Thymus (tissue), 11 donors: ENCODE data around the gene NR5A2. TPM values are rescaled to one million over a fixed set of nuclear protein-coding genes. Genes with fewer than 3 reads are reported as not detected.

Source experiments
- DNase-seq, 9 donors: peaks; one replicate each; pipeline ENCODE4 v3.0.0-alpha.2; 2013; ENCODE audit warnings: low spot score in 9 of 9, low read depth in 6 of 9, missing footprints in 1 of 9
- H3K27ac ChIP-seq, 2 donors: one replicate each; pipeline ENCODE4 v1.5.1; 2013; ENCODE audit warnings: control low read depth in 1 of 2, low read depth in 1 of 2, low read length in 1 of 2, mild to moderate bottlenecking in 1 of 2, moderate library complexity in 1 of 2
- H3K27me3 ChIP-seq, 2 donors: one replicate each; pipeline ENCODE4 v1.5.1; 2013; ENCODE audit warnings: low read length in 1 of 2; ENCODE audit not compliant: control insufficient read depth in 2 of 2, insufficient read depth in 1 of 2
- H3K36me3 ChIP-seq, 2 donors: one replicate each; pipeline ENCODE4 v1.5.1; 2013; ENCODE audit warnings: low read length in 1 of 2, mild to moderate bottlenecking in 1 of 2, moderate library complexity in 1 of 2; ENCODE audit not compliant: control insufficient read depth in 2 of 2, insufficient read depth in 2 of 2
- H3K4me1 ChIP-seq, 2 donors: one replicate each; pipeline ENCODE4 v1.5.1; 2013; ENCODE audit warnings: low read length in 2 of 2; ENCODE audit not compliant: control insufficient read depth in 2 of 2, insufficient read depth in 2 of 2
- H3K4me3 ChIP-seq, 2 donors: one replicate each; pipeline ENCODE4 v1.5.1; 2013; ENCODE audit warnings: low read length in 2 of 2, control low read depth in 1 of 2, mild to moderate bottlenecking in 1 of 2
- H3K9me3 ChIP-seq, 2 donors: one replicate each; pipeline ENCODE4 v1.5.1; 2013; ENCODE audit warnings: low read length in 1 of 2, mild to moderate bottlenecking in 1 of 2; ENCODE audit not compliant: control insufficient read depth in 2 of 2, insufficient read depth in 1 of 2
- WGBS: extraction: QIAGEN DNeasy Blood & Tissue Kit; methylation state at CpG from one replicate; pipeline ENCODE4 v1.1.7; 2013; 5-methylcytosine and 5-hydroxymethylcytosine counted together
- polyA plus RNA-seq: library from polyadenylated mRNA; stranded (reverse); fragments of 200-250 nt; gene quantifications from one replicate; pipeline ENCODE4 v1.2.3, GENCODE V29; 2013
- total RNA-seq: library from RNA; stranded (reverse); fragments of 120-200 nt; gene quantifications from one replicate; pipeline ENCODE4 v1.2.4, GENCODE V29; 2013
- donor health status: healthy.

NR5A2 gene
- total and polyA plus RNA-seq, 2 donors: 0.76 to 0.94 TPM

- WGBS: 83% methylated on average over 4 of the region's 4 CpGs
- no peak overlapping the region for H3K4me3 ChIP-seq
- no peak overlapping the region for H3K27ac ChIP-seq
- DNase-seq: no peak
- no peaks in the 10 kb centered on the region for H3K36me3 ChIP-seq
- H3K4me1 ChIP-seq: no peaks in the 10 kb centered on the region
- no peaks in the 10 kb centered on the region for H3K27me3 ChIP-seq
- H3K9me3 ChIP-seq: no peaks in the 10 kb centered on the region
Observed at GRCh38 chr1:200172311-200172710, 144.8 kb downstream of the NR5A2 start.

GRCh38 chr1:200173097-200173618, 145.6 kb downstream of the NR5A2 start:
- Histone ChIP-seq H3K4me1 (no peaks in the 10 kb centered on the region), H3K27me3 (no peaks in the 10 kb centered on the region), H3K9me3 (no peaks in the 10 kb centered on the region), H3K27ac (no peak overlapping the region), H3K36me3 (no peaks in the 10 kb centered on the region), H3K4me3 (no peak overlapping the region)
- WGBS: 71% methylated on average over 2 of the region's 2 CpGs
- DNase-seq: no peak

- 94% methylated on average over 5 of the region's 5 CpGs for WGBS
- no peak for DNase-seq
- Histone ChIP-seq H3K4me3 (no peak overlapping the region), H3K9me3 (peaks cover 0 to under 1% of the 10 kb centered on the region in 2 donors), H3K27ac (no peak overlapping the region), H3K36me3 (no peaks in the 10 kb centered on the region), H3K27me3 (no peaks in the 10 kb centered on the region), H3K4me1 (no peaks in the 10 kb centered on the region)
Observed at GRCh38 chr1:200174525-200175295, 147.2 kb downstream of the NR5A2 start.

- WGBS: 77% methylated on average over 7 of the region's 7 CpGs
- H3K9me3 ChIP-seq: peaks cover 0 to 1% of the 10 kb centered on the region in 2 donors
Observed at GRCh38 chr1:200176181-200176580, 148.7 kb downstream of the NR5A2 start.

GRCh38 chr1:200176798-200177197, 149.3 kb downstream of the NR5A2 start:
- Histone ChIP-seq H3K4me1 (no peaks in the 10 kb centered on the region), H3K4me3 (no peak overlapping the region), H3K9me3 (peaks cover 0 to 1% of the 10 kb centered on the region in 2 donors), H3K27ac (no peak overlapping the region), H3K27me3 (no peaks in the 10 kb centered on the region), H3K36me3 (no peaks in the 10 kb centered on the region)
- 96% methylated on average over 8 of the region's 8 CpGs for WGBS
- DNase-seq: no peak

More at GRCh38 chr1:200176181-200176580, 148.7 kb downstream of the NR5A2 start:
- no peaks in the 10 kb centered on the region for H3K4me1 ChIP-seq
- no peak overlapping the region for H3K4me3 ChIP-seq
- DNase-seq: no peak
- no peaks in the 10 kb centered on the region for H3K27me3 ChIP-seq
- H3K36me3 ChIP-seq: no peaks in the 10 kb centered on the region
- no peak overlapping the region for H3K27ac ChIP-seq

GRCh38 chr1:200178340-200178739, 150.8 kb downstream of the NR5A2 start:
- Histone ChIP-seq H3K27ac (no peak overlapping the region), H3K27me3 (no peaks in the 10 kb centered on the region), H3K4me1 (no peaks in the 10 kb centered on the region), H3K4me3 (no peak overlapping the region), H3K9me3 (peaks cover 0 to 1% of the 10 kb centered on the region in 2 donors), H3K36me3 (no peaks in the 10 kb centered on the region)
- 97% methylated on average over 2 of the region's 2 CpGs for WGBS
- no peak for DNase-seq

- H3K27me3 ChIP-seq: no peaks in the 10 kb centered on the region
- 96% methylated on average over 8 of the region's 8 CpGs for WGBS
Observed at GRCh38 chr1:200179126-200179780, 151.7 kb downstream of the NR5A2 start.

GRCh38 chr1:200179781-200180160, 152.3 kb downstream of the NR5A2 start:
- Histone ChIP-seq H3K4me1 (no peaks in the 10 kb centered on the region), H3K36me3 (no peaks in the 10 kb centered on the region), H3K27me3 (no peaks in the 10 kb centered on the region), H3K27ac (no peak overlapping the region), H3K4me3 (no peak overlapping the region), H3K9me3 (peaks cover 0 to 1% of the 10 kb centered on the region in 2 donors)
- DNase-seq: no peak
- 96% methylated on average over 4 of the region's 4 CpGs for WGBS

More at GRCh38 chr1:200179126-200179780, 151.7 kb downstream of the NR5A2 start:
- Histone ChIP-seq H3K36me3 (no peaks in the 10 kb centered on the region), H3K27ac (no peak overlapping the region), H3K4me1 (no peaks in the 10 kb centered on the region), H3K9me3 (peaks cover 0 to 1% of the 10 kb centered on the region in 2 donors), H3K4me3 (no peak overlapping the region)
- DNase-seq: no peak

GRCh38 chr1:200180821-200181220, 153.3 kb downstream of the NR5A2 start:
- H3K4me1 ChIP-seq: no peaks in the 10 kb centered on the region
- H3K27ac ChIP-seq: no peak overlapping the region
- no peak for DNase-seq

More at GRCh38 chr1:200180821-200181220, 153.3 kb downstream of the NR5A2 start:
- 96% methylated on average over 4 of the region's 4 CpGs for WGBS
- H3K27me3 ChIP-seq: no peaks in the 10 kb centered on the region
- H3K9me3 ChIP-seq: peaks cover 0 to 1% of the 10 kb centered on the region in 2 donors
- H3K36me3 ChIP-seq: no peaks in the 10 kb centered on the region
- no peak overlapping the region for H3K4me3 ChIP-seq
